Esophagus squamous epithelium (tissue), 5 donors: Measurements from ENCODE around the gene REST. TPM values are rescaled to one million over a fixed set of nuclear protein-coding genes. Genes with fewer than 3 reads are reported as not detected.

Experiments used
- DNase-seq: peaks from one replicate; lab custom pipeline; 2025; lab: John Stamatoyannopoulos, UW
- H3K27ac ChIP-seq, 4 donors: fragments of 200-600 bp; sonication (generic); one replicate each; pipeline ENCODE4 v1.5.1; 2016 to 2019; ENCODE audit warnings: mild to moderate bottlenecking in 1 of 4
- H3K27me3 ChIP-seq, 4 donors: fragments of 200-600 bp; sonication (generic); 1 replicate in 3 of 4; 2 replicates in 1 of 4; pipeline versions ENCODE4 v1.5.1 to v1.6.0; 2017 to 2021; ENCODE audit warnings: antibody characterized with exemption in 1 of 4
- H3K36me3 ChIP-seq, 3 donors: fragments of 200-600 bp; sonication (generic); one replicate each; pipeline ENCODE4 v1.5.1; 2016 to 2019
- H3K4me1 ChIP-seq, 3 donors: fragments of 200-600 bp; sonication (generic); one replicate each; pipeline ENCODE4 v1.5.1; 2017 to 2019
- H3K4me3 ChIP-seq, 4 donors: fragments of 200-600 bp; sonication (generic); 1 replicate in 3 of 4; 2 replicates in 1 of 4; pipeline ENCODE4 v1.5.1; 2016 to 2019; ENCODE audit warnings: mild to moderate bottlenecking in 2 of 4, moderate library complexity in 1 of 4
- H3K9me3 ChIP-seq, 3 donors: fragments of 200-600 bp; sonication (generic); one replicate each; pipeline ENCODE4 v1.5.1; 2016 to 2019
- POLR2A ChIP-seq, 4 donors: fragments of 450-650 bp; IDR thresholded peaks; one replicate each; pipeline ENCODE4 v1.6.1; 2017; ENCODE audit warnings: antibody characterized with exemption in 4 of 4, mild to moderate bottlenecking in 4 of 4, moderate library complexity in 3 of 4
- WGBS, 2 donors: methylation state at CpG; one replicate each; pipeline ENCODE4 v1.1.5; 2018; 5-methylcytosine and 5-hydroxymethylcytosine counted together
- intact Hi-C: fragments of 100-400 bp; cut with DNase I; formaldehyde crosslinking; loops from one replicate; pipeline ENCODE4 v1.15.0; 2022
- total RNA-seq, 4 donors: library from RNA; depleted of rRNA; stranded (reverse); fragments of >200 nt; gene quantifications; one replicate each; pipeline ENCODE4 v1.1.0, GENCODE V29; 2016
- TF ChIP-seq, protein P1 (sequence below), 6 experiments: fragments of 450-650 bp in 4 of 6; fragments of 200-600 bp in 2 of 6; sonication (generic) in 2 of 6; IDR thresholded peaks; one replicate each; pipeline ENCODE4 v1.5.1; 2016 to 2019; ENCODE audit warnings: antibody characterized with exemption in 6 of 6, mild to moderate bottlenecking in 4 of 6, moderate library complexity in 4 of 6
- donor health status: DM: yes; HTN: yes; CAD: no.

REST gene
- total RNA-seq, 4 donors from 2014 or later, result 19.3 to 28.3 (median 22.7) TPM

- Histone ChIP-seq H3K27me3 (no peaks in the 10 kb centered on the region), H3K4me1 (peaks cover 11 to 23% (median 17%) of the 10 kb centered on the region in 3 donors), H3K36me3 (peaks cover 20 to 86% (median 36%) of the 10 kb centered on the region in 3 donors), H3K9me3 (peaks cover 0 to 12% (median 5%) of the 10 kb centered on the region in 3 donors), H3K27ac (no peak overlapping the region), H3K4me3 (no peak overlapping the region)
- DNase-seq, result no peak
- intact Hi-C loops, result no loop called here
- 93 to 94% methylated on average over 2 of the region's 2 CpGs for WGBS, 2 donors
- TF ChIP-seq, protein P1, sequence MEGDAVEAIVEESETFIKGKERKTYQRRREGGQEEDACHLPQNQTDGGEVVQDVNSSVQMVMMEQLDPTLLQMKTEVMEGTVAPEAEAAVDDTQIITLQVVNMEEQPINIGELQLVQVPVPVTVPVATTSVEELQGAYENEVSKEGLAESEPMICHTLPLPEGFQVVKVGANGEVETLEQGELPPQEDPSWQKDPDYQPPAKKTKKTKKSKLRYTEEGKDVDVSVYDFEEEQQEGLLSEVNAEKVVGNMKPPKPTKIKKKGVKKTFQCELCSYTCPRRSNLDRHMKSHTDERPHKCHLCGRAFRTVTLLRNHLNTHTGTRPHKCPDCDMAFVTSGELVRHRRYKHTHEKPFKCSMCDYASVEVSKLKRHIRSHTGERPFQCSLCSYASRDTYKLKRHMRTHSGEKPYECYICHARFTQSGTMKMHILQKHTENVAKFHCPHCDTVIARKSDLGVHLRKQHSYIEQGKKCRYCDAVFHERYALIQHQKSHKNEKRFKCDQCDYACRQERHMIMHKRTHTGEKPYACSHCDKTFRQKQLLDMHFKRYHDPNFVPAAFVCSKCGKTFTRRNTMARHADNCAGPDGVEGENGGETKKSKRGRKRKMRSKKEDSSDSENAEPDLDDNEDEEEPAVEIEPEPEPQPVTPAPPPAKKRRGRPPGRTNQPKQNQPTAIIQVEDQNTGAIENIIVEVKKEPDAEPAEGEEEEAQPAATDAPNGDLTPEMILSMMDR (IDR thresholded peaks at IDR 0.05), result no peak
- no peak for TF ChIP-seq POLR2A (IDR thresholded peaks at IDR 0.05)
Observed at GRCh38 chr4:56971383-56971782, 63.7 kb downstream of the REST start.

DNA sequence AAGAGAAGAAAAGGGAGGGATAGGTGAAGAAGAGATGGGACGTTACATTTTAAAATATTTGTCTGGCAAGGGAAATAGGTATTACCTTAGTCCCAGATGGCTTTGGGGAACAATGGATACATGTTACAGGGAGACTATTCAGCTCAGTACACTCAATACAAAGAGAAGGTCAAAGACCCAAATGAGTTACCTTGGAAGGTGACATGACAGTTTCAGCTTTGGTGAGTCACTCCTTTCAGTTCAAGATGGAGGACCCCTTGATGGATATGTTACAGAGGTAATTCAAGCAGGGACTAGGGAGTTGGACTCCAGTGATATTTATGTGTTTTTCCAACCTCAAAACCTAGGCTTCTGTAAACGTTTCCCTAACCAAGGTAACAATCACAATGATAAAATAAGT lies 64.7 kb downstream of the REST start:
- H3K27ac ChIP-seq, result no peak overlapping the region
- WGBS, 2 donors, result 88 to 94% methylated on average over 2 of the region's 2 CpGs

GRCh38 chr4:56972809-56973208 lies 65.1 kb downstream of the REST start:
- DNase-seq, result no peak
- H3K36me3 ChIP-seq, result peaks cover 16 to 72% (median 33%) of the 10 kb centered on the region in 3 donors

More for the DNA sequence above, 64.7 kb downstream of the REST start:
- no peaks in the 10 kb centered on the region for H3K27me3 ChIP-seq
- no peak overlapping the region for H3K4me3 ChIP-seq
- intact Hi-C loops, result no loop called here
- H3K36me3 ChIP-seq, result peaks cover 16 to 76% (median 34%) of the 10 kb centered on the region in 3 donors
- H3K9me3 ChIP-seq, result peaks cover 0 to 12% (median 5%) of the 10 kb centered on the region in 3 donors
- peaks cover 14 to 27% (median 17%) of the 10 kb centered on the region in 3 donors for H3K4me1 ChIP-seq
- TF ChIP-seq POLR2A (IDR thresholded peaks at IDR 0.05), result no peak
- no peak for DNase-seq

GRCh38 chr4:56973336-56973735 lies 65.6 kb downstream of the REST start:
- peaks cover 16 to 67% (median 29%) of the 10 kb centered on the region in 3 donors for H3K36me3 ChIP-seq
- intact Hi-C loops, result no loop called here
- WGBS, 2 donors, result 97 to 100% methylated on average over 3 of the region's 3 CpGs
- peaks cover 14 to 34% (median 17%) of the 10 kb centered on the region in 3 donors for H3K4me1 ChIP-seq
- H3K9me3 ChIP-seq, result peaks cover 0 to 12% (median 5%) of the 10 kb centered on the region in 3 donors
- no peak overlapping the region for H3K4me3 ChIP-seq
- no peaks in the 10 kb centered on the region for H3K27me3 ChIP-seq
- DNase-seq, result no peak
- TF ChIP-seq, protein P1 (IDR thresholded peaks at IDR 0.05), result no peak
- TF ChIP-seq POLR2A (IDR thresholded peaks at IDR 0.05), result no peak
- H3K27ac ChIP-seq, result no peak overlapping the region

More at GRCh38 chr4:56972809-56973208, 65.1 kb downstream of the REST start:
- peaks cover 14 to 29% (median 17%) of the 10 kb centered on the region in 3 donors for H3K4me1 ChIP-seq
- H3K27ac ChIP-seq, result no peak overlapping the region
- no peaks in the 10 kb centered on the region for H3K27me3 ChIP-seq
- no peak for TF ChIP-seq POLR2A (IDR thresholded peaks at IDR 0.05)
- TF ChIP-seq, protein P1 (IDR thresholded peaks at IDR 0.05), result no peak
- H3K4me3 ChIP-seq, result no peak overlapping the region
- peaks cover 0 to 12% (median 5%) of the 10 kb centered on the region in 3 donors for H3K9me3 ChIP-seq
- intact Hi-C loops, result no loop called here

- peaks cover 0 to 12% (median 5%) of the 10 kb centered on the region in 3 donors for H3K9me3 ChIP-seq
- TF ChIP-seq, protein P1 (IDR thresholded peaks at IDR 0.05), result no peak
- no peak for TF ChIP-seq POLR2A (IDR thresholded peaks at IDR 0.05)
- peaks cover 29 to 54% (median 32%) of the 10 kb centered on the region in 3 donors for H3K4me1 ChIP-seq
- no peaks in the 10 kb centered on the region for H3K27me3 ChIP-seq
- H3K27ac ChIP-seq, result peak overlapping the region; percentile 83 to 94 (median 90)
- peaks cover 16 to 37% (median 22%) of the 10 kb centered on the region in 3 donors for H3K36me3 ChIP-seq
- DNase-seq, result no peak
- intact Hi-C loops, result no loop called here
- H3K4me3 ChIP-seq, result peak overlapping the region; percentile 83 to 96 (median 90)
- 0% methylated on average over 5 to 8 of the region's 35 CpGs for WGBS, 2 donors
Observed at GRCh38 chr4:56976283-56976836, 68.7 kb downstream of the REST start.
